CD4-positive, alpha-beta memory T cell (primary cell): Measurements from ENCODE around the gene RIMBP2. TPM values are rescaled to one million over a fixed set of nuclear protein-coding genes. Genes with fewer than 3 reads are reported as not detected.

Source experiments
- CTCF ChIA-PET: fragments of 350-600 bp; sonication (Branson Sonifier 250); formaldehyde crosslinking; loops from one replicate; lab custom pipeline; 2021; ENCODE audit warnings: inconsistent platforms; ENCODE audit not compliant: partially characterized antibody; lab: Charles Lee
- POLR2A ChIA-PET: fragments of 350-600 bp; sonication (Branson Sonifier 250); formaldehyde crosslinking; loops from one replicate; lab custom pipeline; 2021; ENCODE audit not compliant: partially characterized antibody; lab: Charles Lee
- DNase-seq, 5 donors: peaks; one replicate each; pipeline versions ENCODE4 v3.0.0 to v3.0.0-alpha.2; 2020 to 2022; ENCODE audit warnings: mixed read lengths in 1 of 5
- H3K27ac ChIP-seq: one replicate; pipeline ENCODE4 v1.7.0; 2013; ENCODE audit warnings: low read depth, low read length
- H3K27me3 ChIP-seq: 2 replicates; pipeline ENCODE4 v1.7.0; 2013; ENCODE audit warnings: mild to moderate bottlenecking, low read length, moderate library complexity; ENCODE audit not compliant: insufficient read depth
- H3K36me3 ChIP-seq: 2 replicates; pipeline ENCODE4 v1.7.0; 2013; ENCODE audit warnings: mild to moderate bottlenecking, low read length, moderate library complexity; ENCODE audit not compliant: insufficient read depth
- H3K4me1 ChIP-seq: 2 replicates; pipeline ENCODE4 v1.7.0; 2013; ENCODE audit warnings: mild to moderate bottlenecking, low read length, moderate library complexity; ENCODE audit not compliant: insufficient read depth
- H3K4me3 ChIP-seq, 2 donors: one replicate each; pipeline ENCODE4 v1.7.0; 2013; ENCODE audit warnings: low read length in 2 of 2, mild to moderate bottlenecking in 1 of 2
- H3K9me3 ChIP-seq, 2 donors: one replicate each; pipeline ENCODE4 v1.7.0; 2013; ENCODE audit warnings: low read length in 2 of 2, control low read depth in 1 of 2; ENCODE audit not compliant: control insufficient read depth in 1 of 2
- H3K27ac Mint-ChIP-seq, 7 donors: one replicate each; pipeline ENCODE4 v1.8.0; 2020 to 2021; ENCODE audit warnings: mixed read lengths in 7 of 7, mild to moderate bottlenecking in 6 of 7, inconsistent platforms in 3 of 7, moderate library complexity in 3 of 7
- H3K27me3 Mint-ChIP-seq, 2 donors: one replicate each; pipeline ENCODE4 v1.8.0; 2020 to 2021; ENCODE audit warnings: mixed read lengths in 2 of 2
- H3K36me3 Mint-ChIP-seq, 2 donors: one replicate each; pipeline ENCODE4 v1.8.0; 2020 to 2021; ENCODE audit warnings: mixed read lengths in 2 of 2, inconsistent platforms in 1 of 2, mild to moderate bottlenecking in 1 of 2
- H3K4me1 Mint-ChIP-seq, 4 donors: one replicate each; pipeline ENCODE4 v1.8.0; 2020 to 2021; ENCODE audit warnings: mixed read lengths in 4 of 4, mild to moderate bottlenecking in 1 of 4
- H3K4me3 Mint-ChIP-seq, 8 donors: one replicate each; pipeline ENCODE4 v1.8.0; 2020 to 2021; ENCODE audit warnings: mixed read lengths in 8 of 8, mild to moderate bottlenecking in 7 of 8, moderate library complexity in 6 of 8, inconsistent platforms in 3 of 8
- H3K9me3 Mint-ChIP-seq, 8 donors: one replicate each; pipeline ENCODE4 v1.8.0; 2020 to 2021; ENCODE audit warnings: mixed read lengths in 8 of 8, mild to moderate bottlenecking in 5 of 8, inconsistent platforms in 3 of 8, moderate library complexity in 1 of 8
- intact Hi-C: fragments of 100-400 bp; cut with micrococcal nuclease; formaldehyde crosslinking; loops from one replicate; pipeline ENCODE4 v1.15.1; 2023
- polyA plus RNA-seq, 2 donors: library from polyadenylated mRNA; unstranded; fragments of 300-500 nt; fragmentation: Illumina TruSeq; gene quantifications; one replicate each; pipeline ENCODE4 v1.2.3, GENCODE V29; 2021
- total RNA-seq, 2 experiments: library from RNA; stranded (reverse); gene quantifications; one replicate each; pipeline ENCODE4 v1.2.3, GENCODE V29; 2021

The RIMBP2 gene
- total and polyA plus RNA-seq, 4 experiments from 2014 or later, result 0.20 TPM; not detected in 3

- DNase-seq, result no peak
- H3K4me1 ChIP-seq, result no peaks in the 10 kb centered on the region
- Mint-ChIP-seq H3K27me3 (peaks cover 0 to 3% of the 10 kb centered on the region in 2 donors), H3K27ac (no peak overlapping the region), H3K4me1 (no peaks in the 10 kb centered on the region), H3K4me3 (no peak overlapping the region), H3K9me3 (peaks cover 0 to 14% (median 4%) of the 10 kb centered on the region in 8 donors), H3K36me3 (no peaks in the 10 kb centered on the region)
- ChIA-PET POLR2A (no interaction called here), CTCF (no interaction called here)
- no peaks in the 10 kb centered on the region for H3K36me3 ChIP-seq
- intact Hi-C loops, result no loop called here
- peaks cover 0 to under 1% of the 10 kb centered on the region in 2 donors for H3K9me3 ChIP-seq
- no peak overlapping the region for H3K27ac ChIP-seq
- no peaks in the 10 kb centered on the region for H3K27me3 ChIP-seq
- H3K4me3 ChIP-seq, result no peak overlapping the region
Measured at GRCh38 chr12:130511285-130511684, 204.8 kb downstream of the RIMBP2 start.

- Mint-ChIP-seq H3K27me3 (no peaks in the 10 kb centered on the region), H3K4me3 (no peak overlapping the region)
- intact Hi-C loops, result no loop called here
Measured at GRCh38 chr12:130509454-130509853, 206.6 kb downstream of the RIMBP2 start.

GRCh38 chr12:130508847-130509246, 207.3 kb downstream of the RIMBP2 start:
- intact Hi-C loops, result no loop called here
- CTCF ChIA-PET, result no interaction called here
- no peak overlapping the region for H3K4me3 ChIP-seq
- H3K4me3 Mint-ChIP-seq, result no peak overlapping the region
- POLR2A ChIA-PET, result no interaction called here
- no peaks in the 10 kb centered on the region for H3K27me3 Mint-ChIP-seq
- H3K36me3 ChIP-seq, result no peaks in the 10 kb centered on the region
- H3K27ac Mint-ChIP-seq, result no peak overlapping the region
- H3K9me3 ChIP-seq, result no peaks in the 10 kb centered on the region
- no peaks in the 10 kb centered on the region for H3K4me1 Mint-ChIP-seq
- no peak for DNase-seq
- H3K27me3 ChIP-seq, result no peaks in the 10 kb centered on the region
- no peak overlapping the region for H3K27ac ChIP-seq
- H3K4me1 ChIP-seq, result no peaks in the 10 kb centered on the region
- H3K36me3 Mint-ChIP-seq, result no peaks in the 10 kb centered on the region
- H3K9me3 Mint-ChIP-seq, result peaks cover 0 to 10% (median under 1%) of the 10 kb centered on the region in 8 donors

More at GRCh38 chr12:130509454-130509853, 206.6 kb downstream of the RIMBP2 start:
- H3K27ac Mint-ChIP-seq, result no peak overlapping the region
- Histone ChIP-seq H3K27me3 (no peaks in the 10 kb centered on the region), H3K36me3 (no peaks in the 10 kb centered on the region), H3K9me3 (no peaks in the 10 kb centered on the region), H3K4me3 (no peak overlapping the region), H3K4me1 (no peaks in the 10 kb centered on the region), H3K27ac (no peak overlapping the region)
- H3K4me1 Mint-ChIP-seq, result no peaks in the 10 kb centered on the region
- H3K36me3 Mint-ChIP-seq, result no peaks in the 10 kb centered on the region
- H3K9me3 Mint-ChIP-seq, result peaks cover 0 to 10% (median under 1%) of the 10 kb centered on the region in 8 donors
- ChIA-PET POLR2A (no interaction called here), CTCF (no interaction called here)
- DNase-seq, result no peak

GRCh38 chr12:130508318-130508717, 207.8 kb downstream of the RIMBP2 start:
- H3K36me3 ChIP-seq, result no peaks in the 10 kb centered on the region
- H3K4me1 Mint-ChIP-seq, result no peaks in the 10 kb centered on the region
- CTCF ChIA-PET, result no interaction called here
- H3K4me3 Mint-ChIP-seq, result no peak overlapping the region
- H3K27ac ChIP-seq, result no peak overlapping the region
- POLR2A ChIA-PET, result no interaction called here
- no peaks in the 10 kb centered on the region for H3K27me3 ChIP-seq
- H3K4me1 ChIP-seq, result no peaks in the 10 kb centered on the region
- H3K4me3 ChIP-seq, result no peak overlapping the region
- peaks cover 0 to 10% (median 3%) of the 10 kb centered on the region in 8 donors for H3K9me3 Mint-ChIP-seq
- H3K9me3 ChIP-seq, result no peaks in the 10 kb centered on the region
- DNase-seq, result no peak
- intact Hi-C loops, result no loop called here
- no peaks in the 10 kb centered on the region for H3K27me3 Mint-ChIP-seq
- no peak overlapping the region for H3K27ac Mint-ChIP-seq
- no peaks in the 10 kb centered on the region for H3K36me3 Mint-ChIP-seq

GRCh38 chr12:130506844-130507243, 209.3 kb downstream of the RIMBP2 start:
- Mint-ChIP-seq H3K9me3 (peaks cover 0 to 10% (median 6%) of the 10 kb centered on the region in 8 donors), H3K27ac (no peak overlapping the region), H3K36me3 (no peaks in the 10 kb centered on the region), H3K27me3 (no peaks in the 10 kb centered on the region), H3K4me3 (no peak overlapping the region), H3K4me1 (no peaks in the 10 kb centered on the region)
- Histone ChIP-seq H3K4me1 (no peaks in the 10 kb centered on the region), H3K4me3 (no peak overlapping the region), H3K27ac (no peak overlapping the region), H3K27me3 (no peaks in the 10 kb centered on the region), H3K36me3 (no peaks in the 10 kb centered on the region), H3K9me3 (no peaks in the 10 kb centered on the region)
- intact Hi-C loops, result no loop called here
- no peak for DNase-seq
- ChIA-PET CTCF (no interaction called here), POLR2A (no interaction called here)

GRCh38 chr12:130504840-130505175, 211.3 kb downstream of the RIMBP2 start:
- POLR2A ChIA-PET, result no interaction called here
- intact Hi-C loops, result no loop called here

GRCh38 chr12:130504110-130504839, 211.8 kb downstream of the RIMBP2 start:
- ChIA-PET POLR2A (no interaction called here), CTCF (no interaction called here)
- Histone ChIP-seq H3K4me1 (no peaks in the 10 kb centered on the region), H3K9me3 (no peaks in the 10 kb centered on the region), H3K27me3 (no peaks in the 10 kb centered on the region), H3K36me3 (no peaks in the 10 kb centered on the region), H3K27ac (no peak overlapping the region), H3K4me3 (no peak overlapping the region)
- intact Hi-C loops, result no loop called here
- Mint-ChIP-seq H3K27me3 (no peaks in the 10 kb centered on the region), H3K27ac (no peak overlapping the region), H3K4me3 (no peak overlapping the region), H3K36me3 (no peaks in the 10 kb centered on the region), H3K4me1 (no peaks in the 10 kb centered on the region), H3K9me3 (peaks cover 0 to 19% (median 6%) of the 10 kb centered on the region in 8 donors)
- no peak for DNase-seq

More at GRCh38 chr12:130504840-130505175, 211.3 kb downstream of the RIMBP2 start:
- CTCF ChIA-PET, result no interaction called here
- H3K27ac ChIP-seq, result no peak overlapping the region
- H3K9me3 ChIP-seq, result no peaks in the 10 kb centered on the region
- no peaks in the 10 kb centered on the region for H3K36me3 ChIP-seq
- no peak for DNase-seq
- Mint-ChIP-seq H3K27ac (no peak overlapping the region), H3K36me3 (no peaks in the 10 kb centered on the region), H3K9me3 (peaks cover 0 to 14% (median 6%) of the 10 kb centered on the region in 8 donors), H3K4me3 (no peak overlapping the region), H3K27me3 (no peaks in the 10 kb centered on the region), H3K4me1 (no peaks in the 10 kb centered on the region)
- no peaks in the 10 kb centered on the region for H3K4me1 ChIP-seq
- no peaks in the 10 kb centered on the region for H3K27me3 ChIP-seq
- H3K4me3 ChIP-seq, result no peak overlapping the region
